ENCODE results near the gene SUPT6H.

- TF ChIP-seq CTCF (IDR thresholded peaks at IDR 0.05), result no peak
- no peak for TF ChIP-seq EP300 (IDR thresholded peaks at IDR 0.05)
Observed at GRCh38 chr17:28635506-28635905, 26.5 kb upstream of the SUPT6H start.
